ENCODE data around the gene RBM12. TPM values are rescaled to one million over a fixed set of nuclear protein-coding genes. Genes with fewer than 3 reads are reported as not detected.

Gene RBM12
- total and polyA plus RNA-seq, 8 donors, result 6.2 to 46.7 (median 23.9) TPM

DNA sequence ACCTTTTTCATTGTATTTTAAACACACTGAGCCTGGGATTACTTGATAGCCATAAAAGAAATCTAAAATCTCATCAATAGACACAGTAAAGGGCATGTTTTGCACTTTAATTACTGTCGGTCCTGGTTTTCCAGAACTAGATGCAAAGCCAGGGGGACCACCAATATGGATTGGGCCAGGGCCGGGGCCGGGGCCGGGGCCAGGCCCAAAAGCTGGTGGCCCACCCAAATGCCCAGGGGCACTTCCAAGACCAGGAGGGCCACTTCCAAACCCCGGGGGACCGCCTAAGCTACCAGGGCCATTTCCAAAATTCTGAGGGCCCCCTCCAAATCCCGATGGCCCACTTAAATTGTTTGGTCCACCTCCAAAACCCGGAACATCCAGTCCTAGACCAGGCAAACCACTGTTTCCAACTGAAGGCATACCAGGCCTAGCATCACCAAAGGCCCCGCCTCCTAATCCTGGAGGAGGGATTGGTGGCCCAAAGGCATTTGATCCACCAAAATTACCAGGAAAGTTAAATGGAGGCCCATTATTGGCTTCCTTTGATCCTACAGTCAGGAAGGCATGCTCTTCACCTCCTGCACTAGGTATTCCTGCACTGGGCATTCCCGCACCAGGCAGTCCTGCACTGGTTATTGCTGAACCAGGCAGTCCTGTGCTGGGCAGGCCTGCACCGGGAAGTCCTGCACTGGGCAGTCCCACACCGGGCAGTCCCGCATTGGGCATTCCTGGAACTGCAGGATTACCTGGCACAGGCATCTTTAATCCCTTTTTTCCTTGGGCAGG lies 11.9 kb downstream of the RBM12 start:
- H3K36me3 ChIP-seq, result peaks cover 0 to 19% (median 19%) of the 10 kb centered on the region in 3 donors
- DNase-seq, result no peak
- peaks cover 0 to 6% (median under 1%) of the 10 kb centered on the region in 3 donors for H3K4me1 ChIP-seq
- H3K27me3 ChIP-seq, result no peaks in the 10 kb centered on the region
- intact Hi-C loops (cut with DNase I), result no loop called here
- no peaks in the 10 kb centered on the region for H3K9me3 ChIP-seq
- TF ChIP-seq, protein P1, sequence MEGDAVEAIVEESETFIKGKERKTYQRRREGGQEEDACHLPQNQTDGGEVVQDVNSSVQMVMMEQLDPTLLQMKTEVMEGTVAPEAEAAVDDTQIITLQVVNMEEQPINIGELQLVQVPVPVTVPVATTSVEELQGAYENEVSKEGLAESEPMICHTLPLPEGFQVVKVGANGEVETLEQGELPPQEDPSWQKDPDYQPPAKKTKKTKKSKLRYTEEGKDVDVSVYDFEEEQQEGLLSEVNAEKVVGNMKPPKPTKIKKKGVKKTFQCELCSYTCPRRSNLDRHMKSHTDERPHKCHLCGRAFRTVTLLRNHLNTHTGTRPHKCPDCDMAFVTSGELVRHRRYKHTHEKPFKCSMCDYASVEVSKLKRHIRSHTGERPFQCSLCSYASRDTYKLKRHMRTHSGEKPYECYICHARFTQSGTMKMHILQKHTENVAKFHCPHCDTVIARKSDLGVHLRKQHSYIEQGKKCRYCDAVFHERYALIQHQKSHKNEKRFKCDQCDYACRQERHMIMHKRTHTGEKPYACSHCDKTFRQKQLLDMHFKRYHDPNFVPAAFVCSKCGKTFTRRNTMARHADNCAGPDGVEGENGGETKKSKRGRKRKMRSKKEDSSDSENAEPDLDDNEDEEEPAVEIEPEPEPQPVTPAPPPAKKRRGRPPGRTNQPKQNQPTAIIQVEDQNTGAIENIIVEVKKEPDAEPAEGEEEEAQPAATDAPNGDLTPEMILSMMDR (IDR thresholded peaks at IDR 0.05), result no peak
- H3K27ac ChIP-seq, result no peak overlapping the region
- no peak for FAIRE-seq
- no peak for ATAC-seq
- H3K4me3 ChIP-seq, result no peak overlapping the region
- 97 to 99% methylated on average over 13 of the region's 13 CpGs for WGBS, 2 donors

DNA sequence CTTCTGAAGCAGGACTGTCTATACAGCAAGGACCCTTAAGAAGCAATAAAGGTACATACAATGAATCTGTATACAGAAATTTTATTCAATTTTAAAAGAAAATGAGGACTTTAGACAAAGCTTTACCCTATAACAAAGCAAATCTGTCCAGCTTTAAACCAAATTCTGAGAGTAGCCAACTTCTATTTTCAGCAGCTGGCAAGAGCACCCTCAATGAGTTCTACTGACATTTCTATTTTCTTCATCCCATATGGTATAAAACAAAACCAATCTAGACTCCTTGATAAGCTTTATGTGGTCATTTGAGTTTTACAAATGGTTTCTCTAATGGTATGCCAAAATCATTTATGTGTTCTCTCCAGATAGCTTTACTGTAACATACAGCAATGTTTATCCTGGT lies 12.7 kb downstream of the RBM12 start:
- no peak for ATAC-seq
- FAIRE-seq, result no peak
- no peak for DNase-seq
- TF ChIP-seq, protein P1 (IDR thresholded peaks at IDR 0.05), result no peak
- Histone ChIP-seq H3K36me3 (peaks cover 0 to 19% (median 19%) of the 10 kb centered on the region in 3 donors), H3K27me3 (no peaks in the 10 kb centered on the region), H3K4me1 (peaks cover 0 to under 1% (median 0%) of the 10 kb centered on the region in 3 donors), H3K9me3 (no peaks in the 10 kb centered on the region), H3K4me3 (no peak overlapping the region), H3K27ac (no peak overlapping the region)
- intact Hi-C loops (cut with DNase I), result no loop called here

DNA sequence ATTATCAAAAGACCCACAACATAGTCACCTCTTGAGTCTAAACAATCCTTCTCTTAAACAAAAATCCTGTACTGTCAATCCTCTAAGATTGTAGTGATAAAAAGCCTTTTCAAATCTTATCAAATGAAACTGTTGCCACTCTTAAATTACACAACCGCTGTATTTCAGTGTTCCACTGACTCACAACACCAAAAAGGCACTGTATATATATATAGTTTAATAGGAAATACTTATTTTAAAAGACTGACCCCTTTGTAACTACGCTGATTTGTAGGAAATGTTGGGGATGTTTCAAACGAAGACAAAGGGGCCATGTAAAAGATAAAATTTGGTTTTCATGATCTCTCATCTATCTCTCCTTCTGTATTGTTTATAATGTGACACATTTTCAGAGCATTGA lies 14.1 kb downstream of the RBM12 start:
- ATAC-seq, result no peak
- Histone ChIP-seq H3K9me3 (no peaks in the 10 kb centered on the region), H3K36me3 (peaks cover 0 to 19% (median 19%) of the 10 kb centered on the region in 3 donors), H3K27ac (no peak overlapping the region), H3K4me1 (no peaks in the 10 kb centered on the region), H3K27me3 (no peaks in the 10 kb centered on the region), H3K4me3 (no peak overlapping the region)
- no peak for FAIRE-seq
- intact Hi-C loops (cut with DNase I), result no loop called here
- no peak for DNase-seq
- WGBS, 2 donors, result 69 to 76% methylated on average over 3 of the region's 3 CpGs
- TF ChIP-seq, protein P1 (IDR thresholded peaks at IDR 0.05), result no peak

DNA sequence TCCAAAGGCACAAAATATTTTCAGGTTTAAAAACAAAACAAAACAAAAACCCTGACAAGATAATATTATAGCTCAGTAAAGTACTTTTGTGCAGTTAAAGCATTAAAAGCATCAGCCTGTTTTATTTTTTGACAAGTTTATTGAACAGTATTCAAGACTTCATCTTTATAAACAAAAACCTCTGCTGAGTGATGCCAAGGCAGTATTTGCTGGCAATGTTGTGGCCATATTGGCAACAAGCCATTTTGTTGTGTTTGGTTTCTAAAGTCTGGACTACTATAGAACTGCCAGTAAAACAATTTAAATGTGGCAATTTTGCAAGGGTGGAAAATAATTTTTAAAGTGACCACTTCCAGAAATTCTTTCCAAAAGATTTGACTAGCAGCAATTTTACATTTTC lies 15.9 kb downstream of the RBM12 start:
- DNase-seq (no peak), ATAC-seq (peak in 1 of 4 donors; percentile 34), FAIRE-seq (no peak)
- intact Hi-C loops (cut with DNase I), result no loop called here
- Histone ChIP-seq H3K4me1 (no peaks in the 10 kb centered on the region), H3K27me3 (no peaks in the 10 kb centered on the region), H3K36me3 (peaks cover 0 to 14% (median 10%) of the 10 kb centered on the region in 3 donors), H3K9me3 (no peaks in the 10 kb centered on the region), H3K27ac (no peak overlapping the region), H3K4me3 (no peak overlapping the region)
- TF ChIP-seq, protein P1 (IDR thresholded peaks at IDR 0.05), result no peak

DNA sequence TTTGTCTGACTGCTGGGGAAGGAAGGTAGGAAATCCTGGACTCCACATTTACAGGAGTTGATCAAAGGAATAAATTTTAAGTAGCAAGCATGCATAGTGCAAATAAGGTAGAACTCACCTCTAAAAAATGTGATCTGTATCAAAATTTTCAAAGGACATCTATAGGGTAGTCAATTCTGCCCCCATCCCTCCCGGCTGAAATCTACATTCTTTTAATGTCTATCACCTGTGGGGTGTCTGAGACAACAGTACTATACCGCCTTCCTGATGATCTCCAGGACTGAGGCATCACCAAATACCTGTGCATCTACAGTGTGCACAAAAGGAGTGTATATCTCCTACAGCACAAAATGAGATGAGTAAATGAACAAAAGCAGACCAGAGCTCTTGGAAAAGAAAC lies 19.9 kb downstream of the RBM12 start:
- no peak for FAIRE-seq
- Histone ChIP-seq H3K36me3 (no peaks in the 10 kb centered on the region), H3K9me3 (no peaks in the 10 kb centered on the region), H3K4me1 (no peaks in the 10 kb centered on the region), H3K27ac (no peak overlapping the region), H3K4me3 (no peak overlapping the region), H3K27me3 (no peaks in the 10 kb centered on the region)
- intact Hi-C loops (cut with DNase I), result no loop called here
- WGBS, 2 donors, result 84 to 91% methylated on average over 2 of the region's 2 CpGs
- TF ChIP-seq, protein P1 (IDR thresholded peaks at IDR 0.05), result no peak
- DNase-seq, result no peak
- ATAC-seq, result no peak

Data from pancreas (tissue), 10 donors.